ENCODE data around the gene LRP1B.
"Not testable (repeated sequence)": the region's sequence is repeated elsewhere in the genome, so short reads cannot be mapped to it uniquely, and the experiment has no call there.

LRP1B gene

DNA sequence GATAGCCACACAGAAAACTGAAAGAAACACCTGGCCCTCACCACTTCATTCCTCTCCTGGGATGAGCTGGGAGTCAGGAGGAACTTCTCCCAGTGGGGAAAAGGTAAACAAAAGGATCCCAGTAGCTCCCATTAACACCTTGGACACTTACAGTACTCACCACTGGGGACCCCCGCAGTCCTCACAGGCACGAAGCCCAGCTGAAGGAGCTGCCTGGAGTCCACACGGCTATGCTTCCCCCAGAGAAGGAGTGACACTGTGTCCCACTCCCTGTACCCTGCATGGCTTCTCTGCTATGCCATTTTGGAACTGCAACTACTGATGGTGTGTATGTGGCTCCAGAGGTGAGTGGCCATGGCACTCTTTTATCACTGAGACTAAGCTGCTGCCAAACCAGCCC, 1565.1 kb downstream of the LRP1B start:
- DNase-seq (ENCODE audit: low read depth) = no peak
- TF ChIP-seq, protein P1, sequence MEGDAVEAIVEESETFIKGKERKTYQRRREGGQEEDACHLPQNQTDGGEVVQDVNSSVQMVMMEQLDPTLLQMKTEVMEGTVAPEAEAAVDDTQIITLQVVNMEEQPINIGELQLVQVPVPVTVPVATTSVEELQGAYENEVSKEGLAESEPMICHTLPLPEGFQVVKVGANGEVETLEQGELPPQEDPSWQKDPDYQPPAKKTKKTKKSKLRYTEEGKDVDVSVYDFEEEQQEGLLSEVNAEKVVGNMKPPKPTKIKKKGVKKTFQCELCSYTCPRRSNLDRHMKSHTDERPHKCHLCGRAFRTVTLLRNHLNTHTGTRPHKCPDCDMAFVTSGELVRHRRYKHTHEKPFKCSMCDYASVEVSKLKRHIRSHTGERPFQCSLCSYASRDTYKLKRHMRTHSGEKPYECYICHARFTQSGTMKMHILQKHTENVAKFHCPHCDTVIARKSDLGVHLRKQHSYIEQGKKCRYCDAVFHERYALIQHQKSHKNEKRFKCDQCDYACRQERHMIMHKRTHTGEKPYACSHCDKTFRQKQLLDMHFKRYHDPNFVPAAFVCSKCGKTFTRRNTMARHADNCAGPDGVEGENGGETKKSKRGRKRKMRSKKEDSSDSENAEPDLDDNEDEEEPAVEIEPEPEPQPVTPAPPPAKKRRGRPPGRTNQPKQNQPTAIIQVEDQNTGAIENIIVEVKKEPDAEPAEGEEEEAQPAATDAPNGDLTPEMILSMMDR (conservative IDR thresholded peaks at IDR 0.05; ENCODE audit: low read depth, low read length) = no peak
- H3K4me3 ChIP-seq (ENCODE audit: low read length) = no peak overlapping the region

DNA sequence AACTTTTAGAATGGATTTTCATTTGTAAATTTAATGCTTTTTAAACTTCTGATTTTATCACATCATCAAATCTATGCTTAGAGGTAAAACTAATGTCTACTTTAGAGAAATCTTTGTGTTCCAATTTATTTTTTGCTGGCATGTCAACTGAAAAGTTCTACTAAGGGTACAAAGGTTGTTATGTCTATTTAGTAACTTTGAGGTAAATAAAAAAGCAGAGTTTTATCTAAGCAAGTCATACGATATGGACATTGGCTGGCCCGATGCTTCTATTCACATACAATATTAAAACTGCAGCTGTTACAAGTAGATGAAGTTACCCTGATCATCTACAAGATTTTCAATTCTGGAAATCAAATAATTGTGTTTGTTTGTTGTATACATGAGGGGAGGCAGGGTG, 1575.1 kb downstream of the LRP1B start:
- no peak for DNase-seq (ENCODE audit: low read depth)
- TF ChIP-seq, protein P1 (conservative IDR thresholded peaks at IDR 0.05; ENCODE audit: low read depth, low read length) = no peak
- no peak overlapping the region for H3K4me3 ChIP-seq (ENCODE audit: low read length)

DNA sequence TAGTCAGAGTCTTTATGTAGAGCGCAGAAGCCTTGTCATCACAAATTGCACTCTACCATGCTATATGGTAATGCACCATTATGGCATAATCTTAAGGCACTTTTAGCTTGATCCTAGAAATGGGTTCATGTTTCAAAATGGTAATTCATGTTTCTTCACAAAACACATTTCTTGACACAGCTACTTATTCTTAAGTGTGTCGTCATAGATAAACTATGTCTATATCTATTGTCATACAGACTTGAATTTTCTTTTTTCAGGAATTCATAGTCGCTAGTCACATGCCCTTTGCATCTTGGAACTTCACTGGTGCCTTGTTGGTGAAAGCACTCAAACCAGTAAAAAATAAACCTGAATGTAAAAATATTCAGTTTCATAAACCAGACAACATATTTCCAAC, 1578.2 kb downstream of the LRP1B start:
- TF ChIP-seq, protein P1 (conservative IDR thresholded peaks at IDR 0.05; ENCODE audit: low read depth, low read length) = no peak
- no peak for DNase-seq (ENCODE audit: low read depth)
- H3K4me3 ChIP-seq (ENCODE audit: low read length) = no peak overlapping the region

DNA sequence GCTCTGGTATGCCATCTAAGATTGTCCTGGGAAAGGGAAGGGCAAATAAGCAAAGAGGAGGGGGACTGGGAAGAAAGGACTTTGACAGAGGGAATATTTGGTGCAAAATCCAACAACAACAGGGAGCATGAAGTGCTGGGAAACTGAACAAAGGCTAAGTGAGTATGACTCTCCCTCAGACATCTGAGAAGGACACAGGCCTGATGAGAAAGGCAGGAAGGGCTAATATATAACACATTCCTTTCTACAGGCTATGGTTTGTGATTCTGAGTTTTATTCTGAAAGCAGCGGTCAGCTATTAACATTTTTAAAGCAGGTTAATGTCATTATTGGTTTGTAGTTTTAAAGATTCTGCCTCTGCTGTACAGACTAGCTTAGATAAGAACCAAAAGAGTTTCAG, 1579.5 kb downstream of the LRP1B start:
- TF ChIP-seq, protein P1 (conservative IDR thresholded peaks at IDR 0.05; ENCODE audit: low read depth, low read length) = no peak
- DNase-seq (ENCODE audit: low read depth) = no peak
- no peak overlapping the region for H3K4me3 ChIP-seq (ENCODE audit: low read length)

DNA sequence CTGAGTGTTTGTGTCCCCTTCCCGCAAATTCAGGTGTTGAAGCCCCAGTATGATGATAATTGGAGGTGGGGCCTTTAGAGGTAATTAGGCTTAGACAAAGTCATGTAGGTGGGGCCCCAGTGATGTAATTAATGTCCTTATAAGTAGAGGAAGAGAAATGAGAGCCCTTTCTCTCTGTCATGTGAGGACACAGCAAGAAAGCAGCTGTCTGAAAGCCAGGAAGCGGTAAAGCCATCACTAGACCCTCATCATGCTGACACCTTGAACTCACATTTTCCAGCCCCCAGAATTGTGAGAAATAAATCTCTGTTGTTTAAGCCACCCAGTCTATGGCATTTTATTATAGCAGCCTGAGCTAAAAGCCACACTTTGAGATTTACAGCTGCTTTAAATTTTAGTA, 1580.0 kb downstream of the LRP1B start:
- DNase-seq (ENCODE audit: low read depth) = no peak
- TF ChIP-seq, protein P1 (conservative IDR thresholded peaks at IDR 0.05; ENCODE audit: low read depth, low read length) = no peak
- H3K4me3 ChIP-seq (ENCODE audit: low read length) = no peak overlapping the region

GRCh38 chr2:140544769-140545168, 1586.0 kb downstream of the LRP1B start:
- H3K4me3 ChIP-seq (ENCODE audit: low read length); DNase-seq (ENCODE audit: low read depth): not testable (repeated sequence)

GRCh38 chr2:140542627-140543026, 1588.2 kb downstream of the LRP1B start:
- no peak for DNase-seq (ENCODE audit: low read depth)
- TF ChIP-seq, protein P1 (conservative IDR thresholded peaks at IDR 0.05; ENCODE audit: low read depth, low read length) = no peak

More at GRCh38 chr2:140542627-140543026, 1588.2 kb downstream of the LRP1B start:
- H3K4me3 ChIP-seq (ENCODE audit: low read length) = no peak overlapping the region
